Prostate gland (tissue), 2 donors: Measurements from ENCODE around the gene SLC38A8.

ENCODE experiments used
- POLR2A ChIP-seq: fragments of 450-650 bp; IDR thresholded peaks from one replicate; pipeline ENCODE4 v1.6.1; 2016; ENCODE audit warnings: antibody characterized with exemption, mild to moderate bottlenecking
- POLR2AphosphoS5 ChIP-seq: sonication (generic); formaldehyde crosslinking; IDR thresholded peaks from one replicate; pipeline ENCODE4 v1.6.1; 2017; ENCODE audit warnings: antibody characterized with exemption
- TF ChIP-seq, protein P1 (sequence below), 4 experiments: fragments of 200-600 bp in 2 of 4; fragments of 450-650 bp in 2 of 4; sonication (generic) in 2 of 4; IDR thresholded peaks; 1 replicate in 3 of 4; 2 replicates in 1 of 4; pipeline ENCODE4 v1.5.1; 2016 to 2019; ENCODE audit warnings: antibody characterized with exemption in 4 of 4, mild to moderate bottlenecking in 2 of 4, moderate library complexity in 2 of 4

DNA sequence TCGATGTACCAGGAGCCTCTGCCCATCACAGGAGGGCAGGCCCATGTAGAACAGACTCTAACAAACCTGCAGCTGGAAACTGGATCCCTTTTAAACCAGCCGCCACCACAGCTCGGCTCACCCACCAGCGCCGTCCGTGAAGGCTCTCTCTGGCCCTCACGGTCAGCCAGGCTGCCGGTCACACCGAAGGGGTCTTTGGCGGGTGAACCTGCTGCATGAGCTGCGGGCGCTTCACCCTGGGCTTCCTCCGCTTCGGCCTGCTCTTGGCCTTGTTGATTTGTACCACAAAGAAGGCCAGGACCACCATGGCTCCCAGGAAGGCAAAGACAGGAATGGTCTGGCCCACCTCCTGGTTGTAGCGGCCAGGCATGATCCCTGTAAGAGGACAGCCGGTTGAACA lies 11.7 kb upstream of the SLC38A8 start:
- TF ChIP-seq POLR2A (no peak), POLR2AphosphoS5 (no peak)
- TF ChIP-seq, protein P1, sequence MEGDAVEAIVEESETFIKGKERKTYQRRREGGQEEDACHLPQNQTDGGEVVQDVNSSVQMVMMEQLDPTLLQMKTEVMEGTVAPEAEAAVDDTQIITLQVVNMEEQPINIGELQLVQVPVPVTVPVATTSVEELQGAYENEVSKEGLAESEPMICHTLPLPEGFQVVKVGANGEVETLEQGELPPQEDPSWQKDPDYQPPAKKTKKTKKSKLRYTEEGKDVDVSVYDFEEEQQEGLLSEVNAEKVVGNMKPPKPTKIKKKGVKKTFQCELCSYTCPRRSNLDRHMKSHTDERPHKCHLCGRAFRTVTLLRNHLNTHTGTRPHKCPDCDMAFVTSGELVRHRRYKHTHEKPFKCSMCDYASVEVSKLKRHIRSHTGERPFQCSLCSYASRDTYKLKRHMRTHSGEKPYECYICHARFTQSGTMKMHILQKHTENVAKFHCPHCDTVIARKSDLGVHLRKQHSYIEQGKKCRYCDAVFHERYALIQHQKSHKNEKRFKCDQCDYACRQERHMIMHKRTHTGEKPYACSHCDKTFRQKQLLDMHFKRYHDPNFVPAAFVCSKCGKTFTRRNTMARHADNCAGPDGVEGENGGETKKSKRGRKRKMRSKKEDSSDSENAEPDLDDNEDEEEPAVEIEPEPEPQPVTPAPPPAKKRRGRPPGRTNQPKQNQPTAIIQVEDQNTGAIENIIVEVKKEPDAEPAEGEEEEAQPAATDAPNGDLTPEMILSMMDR (IDR thresholded peaks at IDR 0.05), result no peak
